ENCODE data around the gene PPM1L. TPM values are rescaled to one million over a fixed set of nuclear protein-coding genes. Genes with fewer than 3 reads are reported as not detected.

PPM1L gene
- total and polyA plus RNA-seq, 2 donors (not counting 1 experiment from before 2014, with no cell fraction given): 1.1 to 12.0 TPM

GRCh38 chr3:160960568-160960967 lies 204.5 kb downstream of the PPM1L start:
- ATAC-seq (ENCODE audit: low read depth): no peak
- Histone ChIP-seq H3K4me2 (replicated peaks; ENCODE audit: low read depth, low read length, poor library complexity, severe bottlenecking) (no peak overlapping the region), H3K27me3 (replicated peaks in 1 of 4; ENCODE audit: control extremely low read depth in 1 of 4, control insufficient read depth in 3 of 4, insufficient read depth in 4 of 4, low read length in 3 of 4) (no peaks in the 10 kb centered on the region), H4K20me1 (ENCODE audit: control insufficient read depth, insufficient read depth, low read length, poor library complexity, severe bottlenecking) (no peaks in the 10 kb centered on the region), H3K4me1 (ENCODE audit: control insufficient read depth in 2 of 2, insufficient read depth in 2 of 2, low read length in 2 of 2) (no peaks in the 10 kb centered on the region), H3K36me3 (replicated peaks in 1 of 2; ENCODE audit: control extremely low read depth in 1 of 2, control insufficient read depth in 1 of 2, extremely low read depth in 1 of 2, insufficient read depth in 2 of 2, low read length in 1 of 2) (no peaks in the 10 kb centered on the region), H3K9ac (ENCODE audit: low read length) (no peak overlapping the region), H2AFZ (ENCODE audit: insufficient read depth, low read depth, low read length, poor library complexity, severe bottlenecking) (no peak overlapping the region), H3K9me3 (ENCODE audit: control extremely low read depth in 1 of 3, control insufficient read depth in 2 of 3, insufficient read depth in 1 of 3, low read length in 2 of 3) (no peaks in the 10 kb centered on the region), H3K27ac (ENCODE audit: low read length in 2 of 2) (no peak overlapping the region), H3K79me2 (ENCODE audit: control insufficient read depth, insufficient read depth, low read length) (no peaks in the 10 kb centered on the region), H3K4me3 (ENCODE audit: control extremely low read depth in 1 of 5, extremely low read depth in 1 of 5, insufficient read depth in 1 of 5, low read depth in 2 of 5, low read length in 4 of 5) (no peak overlapping the region)
- intact Hi-C loops (cut with micrococcal nuclease): no loop called here
- H3K4me1 Mint-ChIP-seq: no peaks in the 10 kb centered on the region
- no peaks in the 10 kb centered on the region for H3K9me3 Mint-ChIP-seq (ENCODE audit: insufficient read depth)
- TF ChIP-seq, protein P1, sequence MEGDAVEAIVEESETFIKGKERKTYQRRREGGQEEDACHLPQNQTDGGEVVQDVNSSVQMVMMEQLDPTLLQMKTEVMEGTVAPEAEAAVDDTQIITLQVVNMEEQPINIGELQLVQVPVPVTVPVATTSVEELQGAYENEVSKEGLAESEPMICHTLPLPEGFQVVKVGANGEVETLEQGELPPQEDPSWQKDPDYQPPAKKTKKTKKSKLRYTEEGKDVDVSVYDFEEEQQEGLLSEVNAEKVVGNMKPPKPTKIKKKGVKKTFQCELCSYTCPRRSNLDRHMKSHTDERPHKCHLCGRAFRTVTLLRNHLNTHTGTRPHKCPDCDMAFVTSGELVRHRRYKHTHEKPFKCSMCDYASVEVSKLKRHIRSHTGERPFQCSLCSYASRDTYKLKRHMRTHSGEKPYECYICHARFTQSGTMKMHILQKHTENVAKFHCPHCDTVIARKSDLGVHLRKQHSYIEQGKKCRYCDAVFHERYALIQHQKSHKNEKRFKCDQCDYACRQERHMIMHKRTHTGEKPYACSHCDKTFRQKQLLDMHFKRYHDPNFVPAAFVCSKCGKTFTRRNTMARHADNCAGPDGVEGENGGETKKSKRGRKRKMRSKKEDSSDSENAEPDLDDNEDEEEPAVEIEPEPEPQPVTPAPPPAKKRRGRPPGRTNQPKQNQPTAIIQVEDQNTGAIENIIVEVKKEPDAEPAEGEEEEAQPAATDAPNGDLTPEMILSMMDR (IDR thresholded peaks at IDR 0.05): no peak
- TF ChIP-seq EZH2 (IDR thresholded peaks at IDR 0.05; ENCODE audit: borderline replicate concordance, insufficient read depth, low read depth, low read length, poor library complexity, severe bottlenecking): no peak
- no peak for DNase-seq
- H3K27me3 Mint-ChIP-seq: no peaks in the 10 kb centered on the region
- no CpG with 5 or more reads among the region's 1 CpG for WGBS (ENCODE audit: insufficient coverage)
- H3K27ac Mint-ChIP-seq: no peak overlapping the region
- H3K4me3 Mint-ChIP-seq: no peak overlapping the region
- CTCF ChIA-PET: interaction anchor here (0.6 kb wide), 1 partner anchor 454 kb away, joined by 3 read pairs; no protein-coding TSS in a partner anchor
- POLR2A ChIA-PET: no interaction called here

DNA sequence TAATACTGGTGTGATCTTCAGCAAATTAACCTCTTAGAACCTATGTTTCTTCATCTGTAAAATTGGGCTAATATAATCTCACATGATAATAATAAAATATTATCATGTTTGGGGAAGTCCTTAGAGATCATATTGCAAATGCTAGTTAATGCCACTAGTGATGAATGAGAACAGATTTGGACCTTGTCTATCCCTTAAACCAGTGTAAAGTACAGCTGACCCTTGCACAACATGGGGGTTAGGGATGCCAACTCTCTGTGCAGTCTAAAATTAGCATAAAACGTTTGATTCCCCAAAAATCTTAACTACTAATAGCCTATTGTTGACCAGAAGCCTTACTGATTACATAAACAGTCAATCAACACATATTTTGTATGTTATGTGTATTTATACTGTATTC lies 207.9 kb downstream of the PPM1L start:
- Mint-ChIP-seq H3K27me3 (no peaks in the 10 kb centered on the region), H3K4me3 (no peak overlapping the region), H3K9me3 (ENCODE audit: insufficient read depth) (peaks cover 3% of the 10 kb centered on the region), H3K4me1 (no peaks in the 10 kb centered on the region), H3K27ac (no peak overlapping the region)
- intact Hi-C loops (cut with micrococcal nuclease): no loop called here
- H3K4me1 ChIP-seq (ENCODE audit: control insufficient read depth in 2 of 2, insufficient read depth in 2 of 2, low read length in 2 of 2): no peaks in the 10 kb centered on the region
- ATAC-seq (ENCODE audit: low read depth) (no peak), DNase-seq (no peak)
- no peaks in the 10 kb centered on the region for H3K79me2 ChIP-seq (ENCODE audit: control insufficient read depth, insufficient read depth, low read length)
- no peak overlapping the region for H2AFZ ChIP-seq (ENCODE audit: insufficient read depth, low read depth, low read length, poor library complexity, severe bottlenecking)
- no peak overlapping the region for H3K9ac ChIP-seq (ENCODE audit: low read length)
- H3K27me3 ChIP-seq (replicated peaks in 1 of 4; ENCODE audit: control extremely low read depth in 1 of 4, control insufficient read depth in 3 of 4, insufficient read depth in 4 of 4, low read length in 3 of 4): no peaks in the 10 kb centered on the region
- no peaks in the 10 kb centered on the region for H3K9me3 ChIP-seq (ENCODE audit: control extremely low read depth in 1 of 3, control insufficient read depth in 2 of 3, insufficient read depth in 1 of 3, low read length in 2 of 3)
- ChIA-PET POLR2A (no interaction called here), CTCF (interaction anchor here (1.0 kb wide), 1 partner anchor 22 kb away, joined by 3 read pairs; no protein-coding TSS in a partner anchor)
- H3K4me3 ChIP-seq (ENCODE audit: control extremely low read depth in 1 of 5, extremely low read depth in 1 of 5, insufficient read depth in 1 of 5, low read depth in 2 of 5, low read length in 4 of 5): no peak overlapping the region
- TF ChIP-seq EZH2 (IDR thresholded peaks at IDR 0.05; ENCODE audit: borderline replicate concordance, insufficient read depth, low read depth, low read length, poor library complexity, severe bottlenecking): no peak
- TF ChIP-seq, protein P1 (IDR thresholded peaks at IDR 0.05): no peak
- no peak overlapping the region for H3K4me2 ChIP-seq (replicated peaks; ENCODE audit: low read depth, low read length, poor library complexity, severe bottlenecking)
- WGBS (ENCODE audit: insufficient coverage): no CpG with 5 or more reads among the region's 1 CpG
- no peaks in the 10 kb centered on the region for H3K36me3 ChIP-seq (replicated peaks in 1 of 2; ENCODE audit: control extremely low read depth in 1 of 2, control insufficient read depth in 1 of 2, extremely low read depth in 1 of 2, insufficient read depth in 2 of 2, low read length in 1 of 2)
- no peaks in the 10 kb centered on the region for H4K20me1 ChIP-seq (ENCODE audit: control insufficient read depth, insufficient read depth, low read length, poor library complexity, severe bottlenecking)
- no peak overlapping the region for H3K27ac ChIP-seq (ENCODE audit: low read length in 2 of 2)

All from B cell (primary cell).